SK-N-SH (cell line): ENCODE measurements around the gene XRRA1.

Experiments
- CHD2 ChIP-seq: fragments of 150-350 bp; IDR thresholded peaks from 2 replicates; pipeline ENCODE4 v1.6.1; 2018; ENCODE audit warnings: low read length; ENCODE audit not compliant: partially characterized antibody
- CTCF ChIP-seq: fragments of 200-600 bp; sonication (generic); IDR thresholded peaks from 2 replicates; pipeline ENCODE4 v1.6.1; 2017; ENCODE audit warnings: antibody characterized with exemption, mild to moderate bottlenecking, moderate library complexity
- EP300 ChIP-seq, 2 experiments: IDR thresholded peaks; 2 replicates each; pipeline versions ENCODE4 v1.4.0 to v1.6.1; 2012; ENCODE audit warnings: borderline replicate concordance in 1 of 2, low read depth in 1 of 2, low read length in 1 of 2
- EZH2phosphoT487 ChIP-seq: fragments of 200-600 bp; sonication (generic); IDR thresholded peaks from 2 replicates; pipeline ENCODE4 v1.6.1; 2017; ENCODE audit warnings: low read depth, mixed run types, mild to moderate bottlenecking, antibody characterized with exemption, moderate library complexity, borderline replicate concordance
- FOSL2 ChIP-seq: IDR thresholded peaks from 2 replicates; pipeline ENCODE4 v1.4.0; 2012; ENCODE audit warnings: low read depth, mild to moderate bottlenecking, moderate library complexity, borderline replicate concordance
- FOXJ3 ChIP-seq: sonication (generic); formaldehyde crosslinking; IDR thresholded peaks from 2 replicates; pipeline ENCODE4 v1.5.1; 2020; ENCODE audit warnings: mild to moderate bottlenecking, missing genetic modification reagents
- FOXM1 ChIP-seq: IDR thresholded peaks from 2 replicates; pipeline ENCODE4 v1.4.0; 2012; ENCODE audit warnings: low read depth, mild to moderate bottlenecking
- POLR2AphosphoS5 ChIP-seq: IDR thresholded peaks from 2 replicates; pipeline ENCODE4 v1.6.1; 2012; ENCODE audit warnings: low read depth, low read length
- RAD21 ChIP-seq: IDR thresholded peaks from 2 replicates; pipeline ENCODE4 v1.6.1; 2012; ENCODE audit warnings: mild to moderate bottlenecking, low read length
- RCOR1 ChIP-seq: fragments of 150-350 bp; IDR thresholded peaks from 2 replicates; pipeline ENCODE4 v1.6.1; 2017; ENCODE audit warnings: antibody characterized with exemption, low read length
- SIN3A ChIP-seq: IDR thresholded peaks from 2 replicates; pipeline ENCODE4 v1.6.1; 2012; ENCODE audit warnings: low read depth, mild to moderate bottlenecking, low read length, moderate library complexity, borderline replicate concordance
- TAF1 ChIP-seq: IDR thresholded peaks from 2 replicates; pipeline ENCODE4 v1.6.1; 2012; ENCODE audit warnings: low read depth, mild to moderate bottlenecking, low read length, moderate library complexity, borderline replicate concordance
- USF2 ChIP-seq: fragments of 150-350 bp; IDR thresholded peaks from 2 replicates; pipeline ENCODE4 v1.6.1; 2017; ENCODE audit warnings: antibody characterized with exemption, low read length, low read depth, borderline replicate concordance
- YY1 ChIP-seq: IDR thresholded peaks from 2 replicates; pipeline ENCODE4 v1.4.0; 2012; ENCODE audit warnings: low read depth, mild to moderate bottlenecking

GRCh38 chr11:74909385-74909784 lies 39.5 kb downstream of the XRRA1 start:
- TF ChIP-seq EP300 (IDR thresholded peaks at IDR 0.05; ENCODE audit: borderline replicate concordance in 1 of 2, low read depth in 1 of 2, low read length in 1 of 2), result no peak
- TF ChIP-seq CTCF, result no peak
- no peak for TF ChIP-seq YY1
- no peak for TF ChIP-seq RCOR1
- no peak for TF ChIP-seq EZH2phosphoT487
- no peak for TF ChIP-seq USF2
- TF ChIP-seq TAF1, result no peak
- no peak for TF ChIP-seq FOXM1
- no peak for TF ChIP-seq POLR2AphosphoS5
- no peak for TF ChIP-seq FOSL2
- no peak for TF ChIP-seq CHD2
- no peak for TF ChIP-seq SIN3A
- TF ChIP-seq FOXJ3 (CRISPR knock-in tag), result no peak
- TF ChIP-seq RAD21, result no peak
